Gastroesophageal sphincter (tissue), 4 donors: ENCODE measurements around the gene CD1D. TPM values are rescaled to one million over a fixed set of nuclear protein-coding genes. Genes with fewer than 3 reads are reported as not detected.

ENCODE experiments used
- ATAC-seq: fragments of 150-250 bp; one replicate; pipeline ENCODE4 v1.9.1; 2016; ENCODE audit warnings: mild to moderate bottlenecking, moderate library complexity
- H3K27ac ChIP-seq, 4 donors: fragments of 200-600 bp; sonication (generic) in 3 of 4; 1 replicate in 3 of 4; 2 replicates in 1 of 4; pipeline ENCODE4 v1.5.1; 2016 to 2019
- H3K27me3 ChIP-seq: fragments of 200-600 bp; sonication (generic); one replicate; pipeline ENCODE4 v1.5.1; 2019
- H3K36me3 ChIP-seq, 2 donors: fragments of 200-600 bp; sonication (generic); one replicate each; pipeline ENCODE4 v1.5.1; 2019; ENCODE audit warnings: control low read depth in 1 of 2
- H3K4me1 ChIP-seq, 3 donors: fragments of 200-600 bp; sonication (generic); 1 replicate in 2 of 3; 2 replicates in 1 of 3; pipeline ENCODE4 v1.5.1; 2016 to 2019; ENCODE audit warnings: control low read depth in 2 of 3
- H3K4me3 ChIP-seq, 2 donors: fragments of 200-600 bp; sonication (generic); one replicate each; pipeline ENCODE4 v1.5.1; 2019; ENCODE audit warnings: mild to moderate bottlenecking in 1 of 2, moderate library complexity in 1 of 2
- H3K9me3 ChIP-seq, 3 donors: fragments of 200-600 bp; sonication (generic); one replicate each; pipeline ENCODE4 v1.5.1; 2017 to 2019; ENCODE audit warnings: control low read depth in 2 of 3
- EP300 ChIP-seq: sonication (generic); formaldehyde crosslinking; IDR thresholded peaks from one replicate; pipeline ENCODE4 v1.6.1; 2017; ENCODE audit warnings: antibody characterized with exemption, mild to moderate bottlenecking
- POLR2A ChIP-seq, 2 donors: fragments of 450-650 bp; IDR thresholded peaks; one replicate each; pipeline ENCODE4 v1.6.1; 2017; ENCODE audit warnings: antibody characterized with exemption in 2 of 2, mild to moderate bottlenecking in 2 of 2, moderate library complexity in 1 of 2
- POLR2AphosphoS5 ChIP-seq: sonication (generic); formaldehyde crosslinking; IDR thresholded peaks from one replicate; pipeline ENCODE4 v1.6.1; 2017; ENCODE audit warnings: antibody characterized with exemption
- WGBS, 2 donors: methylation state at CpG; one replicate each; pipeline ENCODE4 v1.1.5; 2018; ENCODE audit warnings: low coverage in 1 of 2; 5-methylcytosine and 5-hydroxymethylcytosine counted together
- total RNA-seq, 4 donors: library from RNA; depleted of rRNA; stranded (reverse); fragments of >200 nt; gene quantifications; one replicate each; pipeline ENCODE4 v1.1.0, GENCODE V29; 2016
- TF ChIP-seq, protein P1 (sequence below), 4 experiments: fragments of 200-600 bp in 2 of 4; fragments of 450-650 bp in 2 of 4; sonication (generic) in 1 of 4; IDR thresholded peaks; one replicate each; pipeline ENCODE4 v1.5.1; 2017 to 2019; ENCODE audit warnings: antibody characterized with exemption in 4 of 4, mild to moderate bottlenecking in 2 of 4, moderate library complexity in 2 of 4

Gene CD1D
- total RNA-seq, 4 donors from 2014 or later, result 0.16 to 2.7 (median 0.94) TPM

DNA sequence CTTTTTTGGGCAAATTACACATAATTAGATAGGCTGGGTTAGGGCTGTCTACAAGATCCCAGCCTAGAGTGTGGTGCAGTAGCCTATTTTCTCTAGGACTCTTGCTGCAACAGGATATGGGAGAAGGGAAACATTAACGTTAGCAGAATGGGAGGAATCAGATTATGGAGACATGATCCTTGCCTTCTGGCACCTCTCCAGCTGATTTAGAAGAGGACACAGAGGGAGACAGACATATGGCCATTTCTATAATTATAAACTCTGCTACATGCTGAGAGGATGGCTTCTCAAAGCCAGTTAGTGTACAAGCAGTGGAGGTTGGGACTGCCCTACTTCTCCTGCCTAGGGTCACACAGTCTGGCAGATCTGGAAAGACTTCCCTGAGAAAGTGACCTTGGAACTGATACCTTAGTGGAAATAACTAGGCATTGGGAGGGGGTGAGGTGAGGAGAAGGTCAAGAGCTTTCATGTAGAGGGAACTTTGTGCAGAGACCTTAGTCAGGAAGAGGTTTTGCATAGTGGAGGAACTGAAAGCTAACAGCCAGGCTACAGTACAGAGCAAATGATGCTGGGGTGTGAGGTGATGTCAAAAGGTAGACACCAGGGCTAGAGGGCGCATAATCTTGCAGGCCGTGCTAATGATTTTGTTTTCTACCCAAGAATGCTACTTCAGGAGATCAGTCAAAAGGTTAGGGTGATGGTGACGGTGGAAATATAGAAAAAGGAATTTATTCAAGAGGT lies 1.2 kb upstream of the CD1D start:
- TF ChIP-seq, protein P1, sequence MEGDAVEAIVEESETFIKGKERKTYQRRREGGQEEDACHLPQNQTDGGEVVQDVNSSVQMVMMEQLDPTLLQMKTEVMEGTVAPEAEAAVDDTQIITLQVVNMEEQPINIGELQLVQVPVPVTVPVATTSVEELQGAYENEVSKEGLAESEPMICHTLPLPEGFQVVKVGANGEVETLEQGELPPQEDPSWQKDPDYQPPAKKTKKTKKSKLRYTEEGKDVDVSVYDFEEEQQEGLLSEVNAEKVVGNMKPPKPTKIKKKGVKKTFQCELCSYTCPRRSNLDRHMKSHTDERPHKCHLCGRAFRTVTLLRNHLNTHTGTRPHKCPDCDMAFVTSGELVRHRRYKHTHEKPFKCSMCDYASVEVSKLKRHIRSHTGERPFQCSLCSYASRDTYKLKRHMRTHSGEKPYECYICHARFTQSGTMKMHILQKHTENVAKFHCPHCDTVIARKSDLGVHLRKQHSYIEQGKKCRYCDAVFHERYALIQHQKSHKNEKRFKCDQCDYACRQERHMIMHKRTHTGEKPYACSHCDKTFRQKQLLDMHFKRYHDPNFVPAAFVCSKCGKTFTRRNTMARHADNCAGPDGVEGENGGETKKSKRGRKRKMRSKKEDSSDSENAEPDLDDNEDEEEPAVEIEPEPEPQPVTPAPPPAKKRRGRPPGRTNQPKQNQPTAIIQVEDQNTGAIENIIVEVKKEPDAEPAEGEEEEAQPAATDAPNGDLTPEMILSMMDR (IDR thresholded peaks at IDR 0.05), result no peak
- TF ChIP-seq POLR2AphosphoS5, result no peak
- TF ChIP-seq POLR2A (IDR thresholded peaks at IDR 0.05), result no peak
- no peak for TF ChIP-seq EP300
- H3K4me1 ChIP-seq, result peaks cover 0 to 28% (median 9%) of the 10 kb centered on the region in 3 donors
- 64 to 88% methylated on average over 3 to 4 of the region's 4 CpGs for WGBS, 2 donors

DNA sequence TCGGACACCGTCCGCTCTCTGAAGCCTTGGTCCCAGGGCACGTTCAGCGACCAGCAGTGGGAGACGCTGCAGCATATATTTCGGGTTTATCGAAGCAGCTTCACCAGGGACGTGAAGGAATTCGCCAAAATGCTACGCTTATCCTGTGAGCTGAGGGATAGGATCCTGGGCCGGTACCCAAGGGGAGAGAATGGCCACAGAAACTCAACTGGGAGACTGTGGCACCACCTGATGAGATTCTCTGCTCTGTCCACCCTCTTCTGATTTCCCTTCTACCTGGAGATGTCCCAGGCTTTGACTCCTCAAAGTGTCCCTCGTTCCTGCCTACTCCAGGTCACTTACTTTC lies 855 bp downstream of the CD1D start:
- ATAC-seq, result no peak
- H3K4me1 ChIP-seq, result peaks cover 0 to 28% (median 9%) of the 10 kb centered on the region in 3 donors
- no peak overlapping the region for H3K27ac ChIP-seq
- H3K4me3 ChIP-seq, result peak overlapping the region; percentile 20 to 54
- 32% methylated on average over 4 of the region's 13 CpGs; no CpG with 5 or more reads in 1 of the 2 donors for WGBS, 2 donors
- peaks cover 68% of the 10 kb centered on the region for H3K27me3 ChIP-seq
- H3K9me3 ChIP-seq, result no peaks in the 10 kb centered on the region
- no peaks in the 10 kb centered on the region for H3K36me3 ChIP-seq
- TF ChIP-seq, protein P1 (IDR thresholded peaks at IDR 0.05), result no peak

More for the DNA sequence above, 1.2 kb upstream of the CD1D start:
- Histone ChIP-seq H3K36me3 (no peaks in the 10 kb centered on the region), H3K4me3 (no peak overlapping the region), H3K27ac (no peak overlapping the region), H3K9me3 (no peaks in the 10 kb centered on the region), H3K27me3 (peaks cover 52% of the 10 kb centered on the region)
- no peak for ATAC-seq

DNA sequence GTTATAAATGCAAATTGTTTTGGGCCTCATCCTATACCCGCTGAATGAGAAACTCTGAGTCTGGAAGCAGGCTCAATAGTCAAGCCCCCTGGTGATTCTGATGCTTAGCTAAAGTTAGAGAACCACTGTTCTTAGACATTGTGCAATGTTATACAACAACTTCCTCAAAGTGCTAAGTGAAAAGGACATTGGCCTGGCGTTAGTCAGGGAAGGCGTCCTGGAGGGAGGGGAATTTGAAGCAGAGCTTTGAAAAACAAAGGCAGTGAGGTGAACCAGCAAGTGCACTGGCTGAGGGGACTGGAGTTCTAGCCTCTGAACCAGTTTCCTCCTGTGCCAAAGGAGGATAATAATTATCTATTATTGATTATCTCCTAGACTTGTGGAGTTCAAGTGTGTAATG lies 5.1 kb downstream of the CD1D start:
- Histone ChIP-seq H3K9me3 (no peaks in the 10 kb centered on the region), H3K27ac (no peak overlapping the region), H3K4me3 (no peak overlapping the region), H3K27me3 (peaks cover 84% of the 10 kb centered on the region), H3K36me3 (no peaks in the 10 kb centered on the region), H3K4me1 (peaks cover 0 to 11% (median 4%) of the 10 kb centered on the region in 3 donors)
- TF ChIP-seq, protein P1 (IDR thresholded peaks at IDR 0.05), result no peak
- no peak for TF ChIP-seq EP300
- TF ChIP-seq POLR2A (IDR thresholded peaks at IDR 0.05), result no peak
- TF ChIP-seq POLR2AphosphoS5, result no peak
- WGBS, 2 donors, result 59 to 67% methylated on average over 1 to 3 of the region's 3 CpGs
- ATAC-seq, result no peak

DNA sequence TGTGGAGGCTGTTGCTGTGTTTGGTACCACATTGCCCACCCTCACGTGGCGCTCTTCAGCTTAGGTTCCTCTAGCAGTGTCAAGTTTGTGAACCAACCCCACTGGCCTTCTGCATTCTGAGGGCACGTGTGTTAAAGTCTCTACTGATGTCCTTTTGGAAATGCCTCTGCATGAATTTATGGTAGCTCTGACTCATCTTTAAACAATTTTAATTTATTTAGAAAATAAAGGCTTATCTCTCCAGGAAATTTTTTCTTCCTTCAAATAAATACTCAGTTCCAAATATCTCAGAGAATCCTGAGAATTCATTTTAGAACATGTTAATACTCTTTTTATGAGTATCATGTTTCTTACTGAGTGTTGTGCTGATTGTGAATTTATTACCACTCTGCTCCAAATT lies 5.5 kb downstream of the CD1D start:
- no peak overlapping the region for H3K4me3 ChIP-seq
- TF ChIP-seq EP300, result no peak
- TF ChIP-seq POLR2AphosphoS5, result no peak
- TF ChIP-seq POLR2A (IDR thresholded peaks at IDR 0.05), result no peak
- TF ChIP-seq, protein P1 (IDR thresholded peaks at IDR 0.05), result no peak
- peaks cover 83% of the 10 kb centered on the region for H3K27me3 ChIP-seq
- H3K27ac ChIP-seq, result no peak overlapping the region
- WGBS, 2 donors, result 53 to 58% methylated on average over 3 of the region's 3 CpGs
- no peak for ATAC-seq
- H3K36me3 ChIP-seq, result no peaks in the 10 kb centered on the region
- H3K9me3 ChIP-seq, result no peaks in the 10 kb centered on the region
- H3K4me1 ChIP-seq, result peaks cover 0 to 7% (median 4%) of the 10 kb centered on the region in 3 donors

DNA sequence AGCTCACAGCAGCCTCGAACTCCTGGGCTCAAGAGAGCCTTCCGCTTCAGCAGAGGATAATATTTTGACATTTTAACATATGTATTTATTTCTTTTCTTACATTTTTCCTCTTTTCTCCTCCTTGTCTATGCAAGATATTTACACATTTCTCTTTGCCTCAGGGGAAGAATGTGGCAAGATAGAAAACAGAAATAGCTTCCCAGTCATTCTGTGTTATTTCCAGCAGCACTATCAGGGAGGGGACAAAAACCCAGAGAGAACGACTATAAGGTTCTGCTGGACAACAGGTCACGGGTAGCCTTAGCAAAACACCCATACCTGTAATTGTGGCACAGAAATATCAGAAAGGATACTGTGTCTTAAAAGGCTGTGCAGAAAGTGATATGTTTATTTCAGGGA lies 7.9 kb downstream of the CD1D start:
- ATAC-seq, result no peak
- 33 to 64% methylated on average over 4 of the region's 4 CpGs for WGBS, 2 donors
- no peak overlapping the region for H3K4me3 ChIP-seq

More for the DNA sequence above, 7.9 kb downstream of the CD1D start:
- no peak for TF ChIP-seq EP300
- TF ChIP-seq POLR2AphosphoS5, result no peak
- no peak for TF ChIP-seq POLR2A (IDR thresholded peaks at IDR 0.05)
- TF ChIP-seq, protein P1 (IDR thresholded peaks at IDR 0.05), result no peak
- Histone ChIP-seq H3K4me1 (no peaks in the 10 kb centered on the region), H3K27ac (no peak overlapping the region), H3K9me3 (no peaks in the 10 kb centered on the region), H3K27me3 (peaks cover 69% of the 10 kb centered on the region), H3K36me3 (no peaks in the 10 kb centered on the region)
